WTC11 (cell line): ENCODE results near the gene PCBP3.

Source experiments
- CTCF ChIP-seq: fragments of 200-600 bp; IDR thresholded peaks from 2 replicates; pipeline ENCODE4 v1.8.0; 2022; ENCODE audit warnings: antibody characterized with exemption
- JUN ChIP-seq: sonication (generic); formaldehyde crosslinking; IDR thresholded peaks from 2 replicates; pipeline ENCODE4 v1.8.0; 2023; ENCODE audit warnings: mild to moderate bottlenecking, missing genetic modification reagents
- ZNF512 ChIP-seq: sonication (generic); formaldehyde crosslinking; IDR thresholded peaks from 2 replicates; pipeline ENCODE4 v1.8.1; 2022; ENCODE audit warnings: missing genetic modification reagents, borderline replicate concordance

GRCh38 chr21:45872471-45872870, 228.9 kb downstream of the PCBP3 start:
- TF ChIP-seq CTCF (no peak), JUN (no peak), ZNF512 (CRISPR knock-in tag) (no peak)
